GM23248 (cell line): ENCODE data around the gene MMP23B. TPM values are rescaled to one million over a fixed set of nuclear protein-coding genes. Genes with fewer than 3 reads are reported as not detected.

Experiments
- DNase-seq: peaks from one replicate; pipeline ENCODE4 v3.0.0-alpha.2; 2015
- H2AFZ ChIP-seq: fragments of 200-600 bp; sonication (generic); 2 replicates; pipeline ENCODE4 v1.6.1; 2016; ENCODE audit warnings: antibody characterized with exemption
- H3F3A ChIP-seq: fragments of 200-600 bp; sonication (generic); 2 replicates; pipeline ENCODE4 v1.6.1; 2016; ENCODE audit warnings: mild to moderate bottlenecking, antibody characterized with exemption, mixed run types; ENCODE audit not compliant: insufficient read depth
- H3K27ac ChIP-seq: fragments of 200-600 bp; sonication (generic); 2 replicates; pipeline ENCODE4 v1.5.1; 2016; ENCODE audit warnings: mild to moderate bottlenecking
- H3K27me3 ChIP-seq: fragments of 200-600 bp; sonication (generic); replicated peaks from 2 replicates; pipeline ENCODE4 v1.6.1; 2016; ENCODE audit warnings: mild to moderate bottlenecking; ENCODE audit not compliant: insufficient read depth
- H3K36me3 ChIP-seq: fragments of 200-600 bp; sonication (generic); 2 replicates; pipeline ENCODE4 v1.6.1; 2016; ENCODE audit warnings: low read depth, mild to moderate bottlenecking
- H3K4me1 ChIP-seq: fragments of 200-600 bp; sonication (generic); 2 replicates; pipeline ENCODE4 v1.6.1; 2016; ENCODE audit warnings: mild to moderate bottlenecking; ENCODE audit not compliant: insufficient read depth
- H3K4me2 ChIP-seq: fragments of 200-600 bp; sonication (generic); one replicate; pipeline ENCODE4 v1.6.1; 2016; ENCODE audit warnings: mild to moderate bottlenecking; ENCODE audit not compliant: unreplicated experiment
- H3K4me3 ChIP-seq: fragments of 200-600 bp; sonication (generic); 2 replicates; pipeline ENCODE4 v1.5.1; 2016; ENCODE audit warnings: mild to moderate bottlenecking
- H3K79me2 ChIP-seq: fragments of 200-600 bp; sonication (generic); 2 replicates; pipeline ENCODE4 v1.6.1; 2016; ENCODE audit warnings: mild to moderate bottlenecking; ENCODE audit not compliant: insufficient read depth
- H3K9ac ChIP-seq: fragments of 200-600 bp; sonication (generic); 2 replicates; pipeline ENCODE4 v1.6.1; 2016; ENCODE audit warnings: mild to moderate bottlenecking
- H3K9me2 ChIP-seq: fragments of 200-600 bp; sonication (generic); 2 replicates; pipeline ENCODE4 v1.6.1; 2016; ENCODE audit warnings: mixed run types, mild to moderate bottlenecking, moderate library complexity; ENCODE audit not compliant: insufficient read depth
- H3K9me3 ChIP-seq: fragments of 200-600 bp; sonication (generic); one replicate; pipeline ENCODE4 v1.6.1; 2017; ENCODE audit warnings: low read depth
- H4K20me1 ChIP-seq: fragments of 200-600 bp; sonication (generic); 2 replicates; pipeline ENCODE4 v1.6.0; 2016; ENCODE audit not compliant: insufficient read depth
- EZH2 ChIP-seq: fragments of 200-600 bp; sonication (generic); IDR thresholded peaks from 2 replicates; pipeline ENCODE4 v1.6.1; 2018; ENCODE audit warnings: antibody characterized with exemption, mild to moderate bottlenecking; ENCODE audit not compliant: insufficient read depth, poor library complexity, severe bottlenecking
- EZH2phosphoT487 ChIP-seq: fragments of 200-600 bp; sonication (generic); IDR thresholded peaks from 2 replicates; pipeline ENCODE4 v1.6.1; 2018; ENCODE audit warnings: antibody characterized with exemption, moderate library complexity, mild to moderate bottlenecking, low read depth; ENCODE audit not compliant: insufficient read depth
- WGBS, 2 experiments: methylation state at CpG; one replicate each; pipeline ENCODE4 v1.1.6; 2015 to 2017; ENCODE audit warnings: low lambda C conversion rate in 2 of 2, low coverage in 1 of 2; ENCODE audit errors: missing lambda C conversion rate in 2 of 2; 5-methylcytosine and 5-hydroxymethylcytosine counted together
- in situ Hi-C: fragments of 300-500 bp; cut with MboI; formaldehyde crosslinking; loops from 2 replicates; pipeline ENCODE4 v1.15.0; 2020
- polyA plus RNA-seq: library from polyadenylated mRNA; unstranded; fragments of >200 nt; fragmentation: Nextera tagmentation; extraction: Ambion mirVana; gene quantifications from 2 replicates; pipeline ENCODE4 v1.2.1, GENCODE V29; 2016
- total RNA-seq: library from RNA; depleted of rRNA; stranded (reverse); fragments of >200 nt; shearing (Covaris generic); gene quantifications from 2 replicates; pipeline ENCODE4 v1.2.3, GENCODE V29; 2014

The MMP23B gene
- total and polyA plus RNA-seq, 2 experiments from 2014 or later = 1.1 TPM; not detected in 1

GRCh38 chr1:1620433-1621139 is 11.4 kb upstream of the MMP23B start:
- H3K27ac ChIP-seq = no peak overlapping the region
- H3K9ac ChIP-seq = no peak overlapping the region
- H3K4me3 ChIP-seq = no peak overlapping the region
- in situ Hi-C loops = no loop called here
- TF ChIP-seq EZH2 (no peak), EZH2phosphoT487 (no peak)
- H3K4me2 ChIP-seq = no peak overlapping the region
- no peaks in the 10 kb centered on the region for H3K27me3 ChIP-seq
- peaks cover 6% of the 10 kb centered on the region; the same call in 1 of the 2 replicates for H3K4me1 ChIP-seq
- no peak for DNase-seq
- peaks cover 23% of the 10 kb centered on the region for H3K79me2 ChIP-seq
- no peak overlapping the region for H2AFZ ChIP-seq
- H3K9me3 ChIP-seq = no peaks in the 10 kb centered on the region
- 84 to 92% methylated on average over 16 of the region's 16 CpGs for WGBS, 2 experiments
- no peaks in the 10 kb centered on the region for H3K36me3 ChIP-seq
- H3F3A ChIP-seq = no peaks in the 10 kb centered on the region
- H4K20me1 ChIP-seq = no peaks in the 10 kb centered on the region
- no peaks in the 10 kb centered on the region for H3K9me2 ChIP-seq

GRCh38 chr1:1621173-1622009 is 10.6 kb upstream of the MMP23B start:
- in situ Hi-C loops = no loop called here
- peaks cover 6% of the 10 kb centered on the region; the same call in 1 of the 2 replicates for H3K4me1 ChIP-seq
- no peaks in the 10 kb centered on the region for H3K27me3 ChIP-seq
- H2AFZ ChIP-seq = no peak overlapping the region
- no peaks in the 10 kb centered on the region for H3K36me3 ChIP-seq
- TF ChIP-seq EZH2phosphoT487 = no peak
- no peak for TF ChIP-seq EZH2
- H3K4me3 ChIP-seq = no peak overlapping the region
- no peak overlapping the region for H3K9ac ChIP-seq
- no peak overlapping the region for H3K27ac ChIP-seq
- WGBS, 2 experiments = 84 to 85% methylated on average over 24 to 29 of the region's 31 CpGs
- H3K9me3 ChIP-seq = no peaks in the 10 kb centered on the region
- DNase-seq = no peak
- H3K79me2 ChIP-seq = peaks cover 20% of the 10 kb centered on the region
- H4K20me1 ChIP-seq = no peaks in the 10 kb centered on the region
- H3K9me2 ChIP-seq = no peaks in the 10 kb centered on the region
- H3F3A ChIP-seq = no peaks in the 10 kb centered on the region
- H3K4me2 ChIP-seq = no peak overlapping the region

GRCh38 chr1:1622010-1622787 is 9.8 kb upstream of the MMP23B start:
- H3K4me2 ChIP-seq = no peak overlapping the region

GRCh38 chr1:1622788-1623094 is 9.2 kb upstream of the MMP23B start:
- Histone ChIP-seq H3K4me2 (no peak overlapping the region), H4K20me1 (no peaks in the 10 kb centered on the region), H3K36me3 (no peaks in the 10 kb centered on the region), H3F3A (no peaks in the 10 kb centered on the region), H3K27ac (no peak overlapping the region), H3K9me2 (no peaks in the 10 kb centered on the region), H3K9ac (no peak overlapping the region), H3K27me3 (no peaks in the 10 kb centered on the region), H3K9me3 (no peaks in the 10 kb centered on the region), H2AFZ (no peak overlapping the region), H3K4me1 (no peaks in the 10 kb centered on the region), H3K79me2 (peaks cover 7% of the 10 kb centered on the region), H3K4me3 (no peak overlapping the region)
- TF ChIP-seq EZH2 (no peak), EZH2phosphoT487 (no peak)
- 78 to 89% methylated on average over 17 of the region's 17 CpGs for WGBS, 2 experiments
- no peak for DNase-seq
- in situ Hi-C loops = no loop called here

More at GRCh38 chr1:1622010-1622787, 9.8 kb upstream of the MMP23B start:
- Histone ChIP-seq H3K27ac (no peak overlapping the region), H3K9ac (no peak overlapping the region), H3K9me2 (no peaks in the 10 kb centered on the region), H3K4me1 (peaks cover under 1% of the 10 kb centered on the region; the same call in 1 of the 2 replicates), H3K79me2 (peaks cover 12% of the 10 kb centered on the region), H3F3A (no peaks in the 10 kb centered on the region), H2AFZ (no peak overlapping the region), H3K36me3 (no peaks in the 10 kb centered on the region), H3K9me3 (no peaks in the 10 kb centered on the region), H3K4me3 (no peak overlapping the region), H4K20me1 (no peaks in the 10 kb centered on the region), H3K27me3 (no peaks in the 10 kb centered on the region)
- 44 to 54% methylated on average over 21 of the region's 21 CpGs for WGBS, 2 experiments
- in situ Hi-C loops = no loop called here
- TF ChIP-seq EZH2phosphoT487 (no peak), EZH2 (no peak)
- peak; percentile 51 for DNase-seq
